HG02885 (cell line): ENCODE measurements around the gene NRCAM.

Experiments used
- ATAC-seq: cut with Tn5 transposase; IDR thresholded peaks from one replicate; pipeline ENCODE4 v1.9.1; 2021; ENCODE audit warnings: mild to moderate bottlenecking; ENCODE audit not compliant: unreplicated experiment, poor library complexity

The NRCAM gene

DNA sequence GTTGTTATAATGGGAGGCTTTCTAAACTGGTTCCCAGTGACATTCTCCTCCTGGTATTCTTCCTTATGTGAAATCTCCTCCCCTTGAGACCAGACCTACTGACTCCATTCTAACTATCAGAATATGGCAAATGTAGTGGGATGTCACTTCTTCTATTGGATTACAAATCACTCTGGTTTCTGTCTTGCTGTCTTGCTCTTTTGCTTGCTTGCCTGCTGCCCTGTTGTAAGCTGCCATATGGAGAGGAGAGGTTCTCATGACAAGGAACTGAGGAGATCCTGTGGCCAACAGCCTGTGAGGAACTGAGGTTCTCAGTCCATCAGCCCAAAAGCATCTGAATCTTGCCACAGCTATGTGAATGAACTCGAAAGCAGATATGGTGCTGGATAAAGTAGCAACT is 4.7 kb upstream of the NRCAM start:
- no peak for ATAC-seq

DNA sequence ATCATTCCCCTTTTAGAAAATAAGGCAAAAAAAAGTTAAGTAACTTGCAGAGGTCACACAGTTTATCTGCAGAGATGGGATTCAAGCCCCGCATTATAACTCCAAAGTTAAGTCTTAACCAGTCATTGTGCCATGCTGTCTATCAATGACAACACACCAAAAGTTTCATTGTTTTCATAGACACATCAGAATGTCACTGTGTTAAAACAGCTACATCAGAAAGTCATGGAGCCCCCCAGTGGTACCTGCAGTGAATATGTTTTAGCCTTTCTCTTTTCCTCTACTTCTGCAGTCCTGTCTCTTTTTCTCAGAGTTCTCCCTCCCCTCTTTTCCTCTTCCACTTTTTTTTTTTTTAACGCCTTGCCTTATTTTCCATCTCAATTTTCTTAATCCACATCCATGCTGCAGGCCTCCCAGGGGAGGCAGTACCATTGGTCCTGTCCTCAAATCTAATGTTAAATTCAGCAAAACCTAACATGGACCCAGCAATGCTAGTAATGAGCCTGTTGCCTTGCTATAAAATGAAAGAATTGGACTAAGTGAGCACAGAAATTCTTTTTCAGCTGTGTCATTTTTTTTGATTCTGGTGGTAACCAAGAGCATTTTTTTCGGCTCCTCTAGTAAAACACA is 3.8 kb upstream of the NRCAM start:
- ATAC-seq = peak; percentile 39

DNA sequence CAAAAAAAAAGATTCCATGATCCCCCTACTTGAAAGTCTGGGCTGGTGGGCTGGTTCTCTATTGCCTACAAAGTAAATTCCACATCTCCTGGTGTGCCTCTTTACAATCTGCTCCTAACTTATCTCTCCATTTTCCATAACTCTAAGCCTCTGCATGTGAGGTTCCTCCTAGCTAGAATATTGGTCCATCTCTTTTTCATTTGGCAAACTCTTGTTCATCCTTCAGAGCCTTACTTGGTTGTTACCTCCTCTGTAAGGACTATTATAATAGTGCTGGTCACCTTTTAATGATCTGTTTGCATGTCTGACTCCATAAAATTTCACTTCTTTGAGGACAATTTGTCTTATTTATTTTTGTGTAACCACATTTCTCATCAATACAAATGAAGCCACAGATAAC is 1.6 kb upstream of the NRCAM start:
- ATAC-seq = no peak

GRCh38 chr7:108456845-108457540 is 757 bp upstream of the NRCAM start:
- ATAC-seq = no peak

- ATAC-seq = peak; percentile 38
Measured at GRCh38 chr7:108455551-108455997, 662 bp downstream of the NRCAM start.

DNA sequence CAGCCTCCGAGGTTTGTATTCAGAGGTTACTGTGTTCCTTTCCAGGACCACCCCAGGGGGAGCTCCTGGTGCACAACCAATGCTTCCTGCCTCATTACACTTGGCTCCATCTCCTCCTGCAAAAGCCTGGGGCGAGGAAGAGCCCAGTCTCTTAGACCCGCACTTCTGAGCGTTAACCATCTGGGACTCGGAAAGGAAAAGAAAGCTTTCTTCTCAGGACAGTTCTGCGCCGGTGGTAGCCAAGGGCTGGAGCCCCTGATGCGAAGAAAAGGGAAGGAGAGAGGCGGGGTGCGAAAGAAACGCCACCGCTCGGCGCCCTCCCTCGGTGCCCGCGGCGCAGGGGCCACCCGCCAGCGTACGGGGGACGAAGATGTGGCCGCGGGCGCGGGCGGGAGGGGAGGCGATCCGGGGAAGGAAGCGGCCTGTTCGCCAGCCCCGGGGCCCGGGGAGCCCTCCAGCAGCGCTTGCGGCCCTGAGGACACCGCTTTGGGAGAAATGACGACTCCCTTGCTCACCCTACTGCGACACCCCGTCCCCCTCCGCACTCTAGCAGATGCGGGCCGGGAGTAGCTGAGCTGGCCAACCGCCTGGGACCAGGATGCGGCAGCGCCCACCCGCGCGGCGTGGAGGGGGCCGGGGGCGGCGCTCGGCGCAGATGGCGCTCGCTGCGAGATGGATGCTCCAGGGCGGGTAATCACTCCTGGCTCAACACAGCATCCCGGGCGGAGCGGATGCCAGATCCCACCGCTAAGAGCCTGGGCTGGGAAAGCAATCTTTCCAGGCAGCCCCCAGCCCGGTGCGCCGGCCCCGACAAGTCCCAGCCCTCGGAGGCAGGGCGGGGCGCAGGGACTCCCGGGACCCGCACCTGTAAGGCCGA is 1.3 kb downstream of the NRCAM start:
- peak; percentile 31 for ATAC-seq

DNA sequence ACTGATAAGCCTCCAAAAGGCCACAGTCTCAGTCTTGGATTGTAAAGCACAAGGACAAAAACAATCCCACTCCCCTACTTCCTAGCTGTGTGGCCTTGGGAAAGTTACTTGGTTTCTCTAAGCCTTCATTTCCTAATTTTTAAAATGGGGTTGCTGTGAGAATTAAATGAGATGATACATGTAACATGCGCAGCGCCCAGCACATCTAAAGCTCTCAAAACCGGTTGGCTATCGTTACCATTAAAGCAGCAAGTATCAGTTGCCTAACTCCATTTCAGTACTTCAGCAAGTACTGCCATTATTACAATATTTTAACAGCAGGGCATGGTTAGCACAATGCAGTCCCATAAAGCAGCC is 1.9 kb downstream of the NRCAM start:
- no peak for ATAC-seq

GRCh38 chr7:108453320-108453719 is 2.9 kb downstream of the NRCAM start:
- no peak for ATAC-seq

DNA sequence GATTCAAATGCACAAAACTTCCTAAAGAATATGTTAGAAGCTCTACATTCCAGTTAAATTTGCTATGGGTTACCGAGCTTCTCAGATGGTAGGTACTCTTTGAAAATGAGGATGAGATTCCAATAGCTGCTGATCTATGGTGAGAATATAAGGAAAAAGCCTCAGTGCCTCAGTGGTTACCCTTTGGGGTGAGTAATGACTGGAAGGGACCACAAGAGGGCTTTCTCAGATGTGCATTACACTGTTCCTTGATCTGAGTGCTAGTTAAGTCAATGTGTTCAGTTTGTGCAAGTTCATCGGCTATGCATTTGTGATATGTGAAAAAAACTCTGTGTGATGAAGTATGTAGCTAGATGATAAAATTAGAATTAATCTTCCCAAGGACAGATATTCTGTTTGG is 3.5 kb downstream of the NRCAM start:
- ATAC-seq = peak; percentile 47

GRCh38 chr7:108451296-108451848 is 4.9 kb downstream of the NRCAM start:
- no peak for ATAC-seq

DNA sequence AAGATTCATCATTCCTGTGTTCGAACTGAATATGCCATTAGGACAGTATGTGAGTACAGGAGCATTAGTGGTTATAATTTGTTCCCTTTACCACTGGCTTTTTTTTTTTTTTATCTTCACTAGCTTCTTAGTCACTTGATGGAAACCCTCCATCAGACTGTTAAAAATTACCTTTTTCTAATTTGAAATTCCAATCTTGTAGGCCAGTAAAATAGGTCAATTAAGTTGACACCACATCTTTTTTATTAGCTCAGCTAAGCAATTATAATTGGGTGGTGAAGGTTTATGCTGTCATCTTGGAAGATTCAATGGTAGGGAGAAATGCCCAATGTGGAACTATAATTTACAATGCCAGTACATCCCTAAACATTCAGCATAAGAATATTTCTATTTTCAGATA is 6.1 kb downstream of the NRCAM start:
- ATAC-seq = no peak

DNA sequence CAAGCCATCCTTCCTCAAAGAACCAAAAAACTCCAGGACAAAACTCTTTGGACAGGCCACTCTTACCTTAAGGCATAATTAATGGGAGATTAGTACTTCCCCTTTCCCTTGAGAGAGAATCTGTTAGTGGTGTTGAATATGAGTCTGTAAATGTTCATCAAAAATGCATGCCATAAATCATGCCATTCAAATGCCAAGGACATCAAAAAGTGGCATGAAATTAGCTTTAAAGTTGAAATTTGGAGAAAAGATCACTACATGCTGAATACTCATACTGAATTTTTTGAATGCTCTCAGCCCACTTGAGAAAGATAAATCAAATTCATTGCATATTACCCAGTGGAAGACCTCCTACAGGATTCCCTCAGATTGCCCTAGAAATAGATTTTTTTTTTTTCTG is 6.7 kb downstream of the NRCAM start:
- ATAC-seq = no peak

GRCh38 chr7:108448584-108449505 is 7.4 kb downstream of the NRCAM start:
- no peak for ATAC-seq

- no peak for ATAC-seq
Measured at GRCh38 chr7:108442039-108442568, 14.1 kb downstream of the NRCAM start.

DNA sequence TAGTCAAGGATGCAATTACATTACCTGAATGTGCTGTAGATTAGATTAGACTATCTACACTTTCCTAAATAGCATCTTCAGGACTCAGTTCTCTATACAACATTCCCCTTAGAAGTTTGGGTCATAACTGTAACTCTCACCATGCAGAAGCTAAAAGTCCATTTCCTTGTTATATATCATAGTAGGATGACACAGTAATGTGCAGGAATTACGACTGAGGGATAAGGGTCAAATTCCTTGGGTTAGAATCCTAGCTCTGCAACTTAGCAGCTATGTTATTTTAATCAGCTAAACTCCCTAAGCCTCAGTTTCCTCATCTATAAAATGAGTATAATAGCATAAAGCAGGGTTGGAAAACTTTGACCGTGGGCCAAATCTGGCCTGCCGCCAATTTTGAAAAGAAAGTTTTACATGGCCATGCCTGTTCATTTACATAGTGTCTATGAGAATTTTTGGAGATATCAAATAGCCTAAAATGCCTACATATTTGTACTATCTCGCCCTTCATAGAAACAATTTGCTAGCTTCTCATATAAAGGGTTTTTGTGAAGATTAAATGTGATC is 14.8 kb downstream of the NRCAM start:
- no peak for ATAC-seq

DNA sequence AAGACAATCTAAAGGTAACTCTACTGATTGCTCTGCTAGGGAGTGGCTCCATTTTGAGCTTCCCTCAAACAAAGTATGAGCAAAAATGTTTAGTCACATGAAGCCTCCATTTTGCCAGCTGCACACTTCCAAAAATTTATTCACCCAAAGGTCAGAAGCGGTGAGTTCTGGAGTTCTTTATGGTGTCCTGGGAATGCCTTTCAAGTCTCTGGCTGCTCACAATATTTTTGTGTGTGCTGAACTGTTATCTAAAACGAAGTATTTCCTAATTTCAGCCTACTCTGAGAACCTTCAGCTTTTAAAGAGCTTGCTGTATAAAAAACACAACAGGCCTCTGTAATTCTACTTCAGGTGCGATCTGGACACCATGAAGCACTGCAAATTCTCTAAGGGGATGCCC is 15.6 kb downstream of the NRCAM start:
- ATAC-seq = no peak

DNA sequence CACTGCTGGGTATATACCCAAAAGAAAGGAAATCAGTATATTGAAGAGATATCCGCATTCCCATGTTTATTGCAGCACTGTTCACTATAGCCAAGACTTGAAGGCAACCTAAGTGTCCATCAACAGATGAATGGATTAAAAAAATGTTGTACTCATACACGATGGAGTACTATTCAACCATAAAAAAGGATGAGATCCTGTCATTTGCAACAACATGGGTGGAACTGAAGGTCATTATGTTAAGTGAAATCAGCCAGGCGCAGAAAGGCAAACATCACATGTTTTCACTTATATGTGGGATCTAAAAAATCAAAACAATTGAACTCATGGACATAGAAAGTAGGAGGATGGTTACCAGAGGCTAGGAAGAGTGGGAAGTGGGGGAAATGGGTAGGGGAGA is 19.3 kb downstream of the NRCAM start:
- ATAC-seq = no peak

DNA sequence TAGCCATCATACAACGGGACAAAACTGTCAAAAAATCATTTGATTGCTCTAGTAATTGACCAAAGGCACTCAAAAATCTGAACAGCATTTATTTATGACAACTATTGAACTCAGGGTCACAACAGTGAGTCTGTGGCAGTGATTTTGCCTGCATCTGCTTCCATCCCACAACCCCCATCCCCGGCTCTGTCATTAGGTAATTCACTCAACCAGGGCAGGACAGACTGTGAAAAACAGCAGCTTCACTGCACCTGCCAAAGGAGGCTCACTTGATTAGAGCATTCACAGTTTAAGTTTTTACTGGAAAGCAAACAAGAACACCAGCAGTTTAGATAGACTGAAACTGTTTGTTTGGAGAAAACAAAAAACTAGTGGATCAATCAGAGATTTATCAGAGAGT is 22.2 kb downstream of the NRCAM start:
- ATAC-seq = no peak

DNA sequence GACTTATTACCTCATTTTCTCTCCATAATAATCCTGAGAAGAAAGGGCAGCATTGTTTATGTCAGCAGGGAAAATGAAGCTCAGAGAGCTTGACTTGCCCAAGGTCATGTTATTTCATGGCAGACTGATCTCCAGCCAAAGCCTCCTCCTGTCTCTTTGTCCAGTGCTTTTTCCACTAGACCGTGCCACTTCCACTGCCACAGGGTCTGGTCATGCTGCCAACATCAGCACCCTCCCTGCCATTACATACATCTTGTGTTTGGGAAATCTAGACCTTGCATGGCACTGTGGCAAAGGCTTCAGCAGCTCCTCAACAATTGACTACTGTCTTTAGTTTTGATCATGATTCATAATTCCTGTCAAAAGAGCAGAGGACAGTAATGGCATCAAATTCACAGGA is 25.1 kb downstream of the NRCAM start:
- ATAC-seq = no peak
